Measurements from ENCODE around the gene PBXIP1. TPM values are rescaled to one million over a fixed set of nuclear protein-coding genes. Genes with fewer than 3 reads are reported as not detected.
"Not testable (repeated sequence)": the region's sequence is repeated elsewhere in the genome, so short reads cannot be mapped to it uniquely, and the experiment has no call there.

The PBXIP1 gene
- total RNA-seq, 1 donor from 2014 or later: 15.1 TPM

DNA sequence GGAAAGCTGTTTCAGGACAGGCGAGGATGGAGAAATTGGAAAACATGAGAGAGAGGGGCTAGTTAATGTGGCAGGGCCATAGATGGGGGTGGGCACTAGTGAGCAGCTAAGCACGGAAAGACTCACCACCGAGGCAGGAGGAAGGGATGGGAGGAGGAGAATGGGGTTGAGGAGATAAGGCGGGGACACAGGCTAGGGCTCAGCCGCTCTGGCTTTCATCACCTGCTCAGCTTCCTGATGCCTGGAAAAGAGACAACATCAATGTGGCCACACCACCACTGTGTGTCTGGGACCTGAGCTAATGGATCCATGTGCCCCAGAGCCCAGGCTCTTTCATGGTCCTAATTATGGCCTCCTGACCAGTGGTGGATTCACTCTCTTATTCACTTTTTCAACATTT, 47.0 kb downstream of the PBXIP1 start:
- FAIRE-seq: no peak
- DNase-seq (ENCODE audit: low spot score in 2 of 2): no peak

DNA sequence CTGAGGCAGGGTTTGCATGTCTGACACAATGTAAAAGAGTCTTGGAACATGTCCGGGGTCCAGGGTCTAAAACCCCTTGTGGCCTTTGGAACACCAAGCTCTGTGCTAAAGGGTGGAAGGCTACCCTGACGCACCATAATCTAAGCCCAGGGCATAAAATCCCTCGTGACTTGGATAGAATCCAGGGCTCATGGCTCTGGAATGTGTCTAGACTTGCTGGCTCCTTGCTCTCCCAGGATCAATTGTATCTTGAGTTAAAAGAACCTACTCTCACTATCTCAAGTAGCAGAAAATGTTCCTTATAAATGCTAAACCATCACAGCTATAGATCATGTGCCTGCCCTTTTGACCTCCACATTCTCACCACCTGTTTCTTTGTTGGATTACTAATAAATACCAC, 47.8 kb downstream of the PBXIP1 start:
- FAIRE-seq: not testable (repeated sequence)

DNA sequence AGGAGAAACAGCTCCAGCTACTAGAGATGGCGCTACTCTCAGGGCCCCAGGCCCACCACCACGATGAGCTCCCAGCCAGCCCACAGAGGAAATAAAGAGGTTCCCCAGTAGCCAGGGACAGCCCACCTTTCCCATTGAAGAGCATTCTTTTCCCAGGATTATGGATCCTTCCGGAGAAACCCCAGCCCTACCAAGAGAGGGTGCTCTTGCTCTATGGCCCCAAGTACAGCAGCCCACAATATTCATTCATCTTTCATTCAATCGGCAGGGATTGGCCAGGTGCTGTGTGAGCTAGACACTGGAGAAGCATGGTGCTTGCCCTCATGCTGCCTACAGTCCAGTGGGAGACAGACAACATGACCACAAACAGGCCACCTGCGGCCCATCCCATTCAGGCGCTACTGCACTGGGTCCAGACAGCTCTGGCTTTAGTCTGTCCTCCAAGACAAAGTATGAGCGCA, 49.2 kb downstream of the PBXIP1 start:
- FAIRE-seq: no peak
- DNase-seq (ENCODE audit: low spot score in 2 of 2): no peak

More for the DNA sequence above, 47.8 kb downstream of the PBXIP1 start:
- DNase-seq (ENCODE audit: low spot score in 2 of 2): not testable (repeated sequence)

DNA sequence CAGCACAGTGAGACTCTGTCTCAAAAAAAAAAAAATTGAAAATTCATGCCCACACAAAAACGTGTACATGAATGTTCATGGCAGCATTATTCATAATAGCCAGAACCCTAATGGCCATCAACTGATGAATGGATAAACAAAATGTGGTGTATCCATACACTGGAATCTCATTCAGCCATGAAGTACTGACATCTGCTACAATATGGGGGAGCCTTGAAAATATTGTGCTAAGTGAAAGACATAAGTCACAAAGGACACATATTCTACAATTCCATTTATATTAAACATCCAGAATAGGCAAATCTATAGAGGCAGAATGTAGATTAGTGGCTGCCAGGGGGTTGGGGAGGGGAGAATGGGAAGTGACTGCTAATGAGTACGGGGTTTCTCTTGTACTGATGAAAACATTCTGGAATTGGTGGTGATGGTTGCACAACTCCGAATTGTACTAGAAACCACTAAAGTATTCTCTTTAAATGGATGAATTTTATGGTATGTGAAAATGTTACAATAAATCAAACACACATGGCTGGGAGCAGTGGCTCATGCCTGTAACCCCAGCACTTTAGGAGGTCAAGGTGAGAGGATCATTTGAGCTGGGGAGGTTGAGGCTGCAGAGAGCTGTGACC, 52.8 kb downstream of the PBXIP1 start:
- DNase-seq (ENCODE audit: low spot score in 2 of 2) (no peak), FAIRE-seq (no peak)

DNA sequence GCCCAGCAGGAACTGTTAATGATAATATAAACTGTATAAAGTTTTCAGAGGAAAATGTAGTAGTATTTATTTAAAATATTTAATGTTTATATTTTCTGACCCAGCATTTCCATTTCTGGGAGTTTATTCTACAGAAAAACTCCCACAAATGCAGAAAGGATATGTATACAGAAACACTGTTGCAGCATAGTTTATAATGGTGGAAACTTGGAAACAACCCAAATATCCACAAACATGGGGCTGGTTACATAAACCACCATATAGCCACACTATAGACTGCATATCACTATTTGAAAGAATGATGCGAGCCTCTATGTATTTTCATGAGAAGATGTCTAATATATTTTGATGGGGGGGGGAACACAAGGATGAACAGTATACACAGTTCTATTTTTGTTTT, 54.3 kb downstream of the PBXIP1 start:
- no peak for FAIRE-seq
- DNase-seq (ENCODE audit: low spot score in 2 of 2): no peak

DNA sequence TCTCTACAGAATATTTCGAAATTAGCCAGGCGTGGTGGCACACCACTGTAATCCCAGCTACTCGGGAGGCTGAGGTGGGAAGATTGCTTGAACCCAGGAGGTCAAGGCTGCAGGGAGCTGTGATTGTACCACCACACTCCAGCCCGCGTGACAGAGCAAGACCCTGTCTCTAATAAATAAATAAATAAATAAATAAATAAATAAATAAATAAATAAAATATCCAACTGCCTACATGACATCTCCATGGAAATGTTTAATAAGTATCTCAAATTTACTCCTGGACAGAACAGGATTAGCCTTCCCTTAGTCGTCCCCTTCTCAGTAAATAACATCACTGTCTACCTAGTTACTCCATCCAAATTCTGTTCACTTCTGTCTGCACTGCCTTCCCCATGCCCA, 56.9 kb downstream of the PBXIP1 start:
- FAIRE-seq: no peak
- DNase-seq (ENCODE audit: low spot score in 2 of 2): no peak

DNA sequence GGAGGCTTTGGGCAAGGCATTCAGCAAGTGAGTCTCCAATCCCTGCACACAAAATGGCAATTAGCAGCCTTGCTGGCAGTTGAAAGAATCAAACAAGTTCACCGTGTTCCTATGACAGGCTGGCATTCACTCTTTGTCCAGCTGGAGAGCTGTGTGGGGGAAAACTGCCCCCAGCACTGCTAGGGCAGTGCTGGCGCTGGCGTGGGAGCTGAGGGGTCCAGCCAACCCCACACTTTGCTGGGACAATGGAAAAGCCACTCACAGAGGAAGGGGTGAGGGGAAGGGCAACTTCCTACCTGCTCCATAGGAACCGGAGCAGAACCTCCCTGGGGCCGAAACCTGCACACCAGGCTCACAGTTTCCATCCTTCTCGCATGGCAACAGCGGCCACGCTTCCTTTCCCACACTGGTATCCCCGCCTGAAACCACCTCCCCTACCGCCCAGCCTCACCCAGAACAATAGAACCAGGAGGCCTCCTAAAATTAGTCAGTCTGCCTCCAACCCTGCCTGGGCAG, 59.1 kb downstream of the PBXIP1 start:
- DNase-seq (ENCODE audit: low spot score in 2 of 2) (peak in 1 of 2 donors; percentile 34), FAIRE-seq (no peak)

DNA sequence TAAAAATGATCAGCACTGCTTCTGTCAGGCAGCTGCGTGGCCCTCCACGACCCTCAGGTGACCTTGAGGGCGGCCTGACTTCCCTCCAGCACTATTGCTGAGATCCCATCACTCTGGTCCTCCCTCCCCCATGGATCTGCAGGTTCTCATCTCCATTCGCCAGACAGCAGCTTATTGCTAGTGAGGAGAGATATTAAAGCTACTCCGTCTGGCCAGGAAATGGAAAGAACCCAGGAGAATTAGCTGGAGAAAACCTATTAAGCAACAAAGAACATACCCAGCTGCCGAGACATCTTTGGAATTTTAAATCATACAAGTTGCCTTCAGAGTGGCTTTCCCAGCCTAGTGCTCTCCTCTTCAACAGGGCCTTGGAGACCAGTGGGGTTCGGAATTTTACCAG, 60.1 kb downstream of the PBXIP1 start:
- no peak for FAIRE-seq
- no peak for DNase-seq (ENCODE audit: low spot score in 2 of 2)

Small RNA genes lying within 50 kb of the gene (small RNA-seq; reads per million reads assigned to genes)
- gene MIR4258: not detected
- not detected for gene RF00017

Other genes starting within 250 kb of the PBXIP1 start
- 2.4 TPM for gene KCNN3, start 85.8 kb downstream of the PBXIP1 start, total RNA-seq
- 10.2 TPM for gene PMVK, start 19.4 kb downstream of the PBXIP1 start, total RNA-seq
- 9.4 TPM for gene PYGO2, start 5.7 kb upstream of the PBXIP1 start, total RNA-seq
- gene SHC1, start 14.6 kb upstream of the PBXIP1 start, total RNA-seq: 6.9 TPM
- 12.6 TPM for gene CKS1B, start 18.6 kb upstream of the PBXIP1 start, total RNA-seq
- gene FLAD1, start 27.2 kb upstream of the PBXIP1 start, total RNA-seq: 17.9 TPM
- 1.2 TPM for gene LENEP, start 37.5 kb upstream of the PBXIP1 start, total RNA-seq
- 0.82 TPM for gene ZBTB7B, start 46.7 kb upstream of the PBXIP1 start, total RNA-seq
- gene DCST2, start 77.7 kb upstream of the PBXIP1 start, total RNA-seq: under 0.01 TPM
- not detected for gene DCST1, start 77.7 kb upstream of the PBXIP1 start, total RNA-seq
- gene ADAM15, start 95.2 kb upstream of the PBXIP1 start, total RNA-seq: 11.8 TPM
- gene EFNA4, start 107.6 kb upstream of the PBXIP1 start, total RNA-seq: 0.82 TPM
- 9.8 TPM for gene EFNA3, start 122.7 kb upstream of the PBXIP1 start, total RNA-seq
- 4.1 TPM for gene EFNA1, start 171.8 kb upstream of the PBXIP1 start, total RNA-seq
- 4.9 TPM for gene SLC50A1, start 179.8 kb upstream of the PBXIP1 start, total RNA-seq
- gene DPM3, start 184.4 kb upstream of the PBXIP1 start, total RNA-seq: 15.1 TPM
- 74.6 TPM for gene KRTCAP2, start 217.2 kb upstream of the PBXIP1 start, total RNA-seq
- 21.2 TPM for gene TRIM46, start 217.8 kb upstream of the PBXIP1 start, total RNA-seq

Measured in frontal cortex (tissue), 4 donors.